DOHH2 (cell line): ENCODE measurements around the gene DDI2.

Experiments used
- CTCF ChIP-seq: fragments of 200-600 bp; sonication (generic); IDR thresholded peaks from one replicate; pipeline ENCODE4 v1.5.1; 2014; ENCODE audit warnings: antibody characterized with exemption, mild to moderate bottlenecking, low read depth, low read length; ENCODE audit not compliant: poor library complexity, severe bottlenecking
- EZH2phosphoT487 ChIP-seq: fragments of 200-600 bp; sonication (generic); IDR thresholded peaks from 2 replicates; pipeline ENCODE4 v1.6.1; 2017; ENCODE audit warnings: borderline replicate concordance, mild to moderate bottlenecking, antibody characterized with exemption, low read length, moderate library complexity, mixed read lengths

DNA sequence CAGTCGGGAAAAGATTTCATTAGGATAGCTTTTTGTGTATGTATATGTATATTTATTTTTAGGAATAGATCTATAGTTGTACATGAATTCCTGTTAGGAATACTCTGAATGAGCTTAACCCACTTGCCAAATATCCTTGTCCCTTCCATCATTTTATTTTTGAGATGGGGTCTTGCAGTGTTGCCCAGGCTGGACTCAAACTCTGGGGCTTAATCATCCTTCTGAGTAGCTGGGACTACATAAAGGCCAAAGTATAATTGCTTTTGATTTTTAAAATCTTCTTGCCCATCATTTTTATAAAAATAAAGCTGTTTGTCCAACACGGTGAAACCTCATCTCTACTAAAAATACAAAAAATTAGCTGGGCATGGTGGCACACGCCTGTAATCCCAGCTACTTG, 46.7 kb downstream of the DDI2 start:
- TF ChIP-seq EZH2phosphoT487 (no peak), CTCF (no peak)
